RWPE1 (cell line): Measurements from ENCODE around the gene MLXIP.

Source experiments
- CTCF ChIA-PET: fragments of 350-600 bp; sonication (Branson Sonifier 250); formaldehyde crosslinking; extraction: SDS; loops from one replicate; lab custom pipeline; 2021; lab: Yijun Ruan, JAX
- POLR2A ChIA-PET: fragments of 400-600 bp; formaldehyde crosslinking; extraction: SDS; loops from one replicate; lab custom pipeline; 2020; ENCODE audit warnings: antibody characterized with exemption; ENCODE audit not compliant: low non-redundant PET; lab: Yijun Ruan, JAX
- DNase-seq: peaks from one replicate; pipeline ENCODE4 v3.0.0; 2012; ENCODE audit warnings: low spot score
- H3K27ac ChIP-seq: fragments of 450-650 bp; 2 replicates; pipeline ENCODE4 v1.5.1; 2017
- CTCF ChIP-seq: fragments of 450-650 bp; conservative IDR thresholded peaks from 2 replicates; pipeline ENCODE4 v1.5.1; 2017; ENCODE audit warnings: low read depth, mild to moderate bottlenecking

Gene MLXIP

GRCh38 chr12:122195405-122195804, 116.8 kb downstream of the MLXIP start:
- no peak for TF ChIP-seq CTCF
- CTCF ChIA-PET: no interaction called here
- POLR2A ChIA-PET: no interaction called here
- DNase-seq: no peak
- no peak overlapping the region for H3K27ac ChIP-seq
